DMS79 treated with DMSO at 0.1 percent for 48 hours (cell line): ENCODE data around the gene TMOD3.
"Not testable (repeated sequence)": the region's sequence is repeated elsewhere in the genome, so short reads cannot be mapped to it uniquely, and the experiment has no call there.

Experiments used
- DNase-seq: peaks from one replicate; lab custom pipeline; 2025; lab: John Stamatoyannopoulos, UW

The TMOD3 gene

DNA sequence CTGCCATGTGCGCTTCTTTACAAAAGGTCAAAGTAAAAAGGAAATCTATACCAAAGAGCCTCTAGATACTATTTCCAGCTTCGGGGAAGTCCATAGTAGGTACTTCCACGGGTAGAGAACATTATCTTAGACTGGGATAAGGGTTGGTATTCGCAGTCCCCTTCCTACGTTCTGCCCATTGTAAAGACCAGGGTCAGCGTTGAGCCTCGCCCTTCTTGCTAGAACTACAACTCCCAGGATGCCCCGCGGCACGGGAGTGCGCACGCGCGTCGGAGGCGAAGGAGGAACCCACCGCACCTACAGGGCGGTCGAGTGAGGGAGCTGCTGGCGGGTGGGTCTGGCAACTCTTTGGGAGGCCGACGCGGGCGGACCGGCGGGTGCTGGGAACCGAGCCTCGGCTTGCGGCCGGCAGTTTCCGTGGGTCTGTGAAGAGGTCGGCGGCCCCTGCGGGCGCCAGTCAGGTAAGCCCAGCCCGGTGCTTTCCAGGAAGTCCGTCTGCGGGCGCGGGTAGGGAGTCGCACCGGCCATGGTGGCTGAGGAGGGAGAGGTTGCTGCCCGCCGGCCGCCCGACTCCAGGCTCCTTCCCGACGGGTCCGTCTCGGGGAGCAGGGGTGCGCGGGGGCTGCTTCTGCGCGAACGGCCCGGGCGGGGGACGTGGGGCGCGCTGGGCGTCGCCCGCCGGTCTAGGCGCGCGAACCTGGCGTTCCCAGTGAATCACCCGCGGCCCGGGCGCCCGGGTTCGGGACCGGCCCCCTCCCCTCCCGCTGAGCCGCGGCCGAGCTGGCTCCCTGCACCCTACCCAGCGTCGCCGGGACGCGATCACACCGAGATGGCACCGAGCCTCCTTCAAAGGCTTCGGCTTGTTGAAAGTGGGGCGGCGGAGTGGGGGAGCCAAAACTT is at the start of gene TMOD3:
TSS of gene TMOD3 (plus strand) at position 278 of the 900 bp plus-strand sequence. CDS start 33,232 bp downstream, outside the sequence.
- peak; percentile 31 for DNase-seq

DNA sequence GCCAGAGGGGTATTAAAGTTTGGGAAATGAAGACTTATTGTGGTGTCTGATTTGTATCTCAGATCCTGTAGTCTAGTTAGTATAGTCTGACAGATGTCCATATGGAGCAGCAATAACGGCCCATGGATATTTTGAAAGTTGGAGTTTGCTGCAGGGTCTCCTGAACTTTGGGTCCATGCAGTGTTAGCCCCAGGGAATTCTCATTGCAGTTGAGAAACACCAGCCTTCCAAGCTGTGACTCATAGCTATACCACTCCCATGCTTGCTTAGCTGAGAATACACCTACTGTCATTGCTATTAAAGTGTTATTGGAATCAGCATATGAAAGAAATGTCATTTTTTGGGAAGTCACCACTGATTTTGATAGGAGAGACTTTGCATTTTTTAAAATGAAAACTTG is 48.8 kb upstream of the TMOD3 start:
- no peak for DNase-seq

DNA sequence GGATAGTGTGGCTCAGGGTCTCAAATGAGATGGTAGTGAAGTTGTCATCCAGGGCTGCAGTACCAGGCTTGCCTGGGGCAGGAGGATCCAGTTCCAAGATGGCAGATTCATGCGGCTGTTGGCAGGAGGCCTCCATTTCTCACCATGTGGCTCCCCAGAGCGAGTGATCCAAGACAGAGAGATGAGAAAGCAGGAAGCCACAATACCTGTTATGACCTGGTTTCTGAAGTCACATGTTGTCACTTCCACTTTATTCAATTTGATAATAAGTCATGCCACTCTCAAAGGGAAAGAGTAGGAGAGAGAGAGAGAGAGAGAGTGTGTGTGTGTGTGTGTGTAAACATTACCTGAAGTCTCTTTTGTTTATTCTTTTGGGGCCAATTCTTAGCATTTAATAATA is 47.9 kb upstream of the TMOD3 start:
- DNase-seq: no peak

DNA sequence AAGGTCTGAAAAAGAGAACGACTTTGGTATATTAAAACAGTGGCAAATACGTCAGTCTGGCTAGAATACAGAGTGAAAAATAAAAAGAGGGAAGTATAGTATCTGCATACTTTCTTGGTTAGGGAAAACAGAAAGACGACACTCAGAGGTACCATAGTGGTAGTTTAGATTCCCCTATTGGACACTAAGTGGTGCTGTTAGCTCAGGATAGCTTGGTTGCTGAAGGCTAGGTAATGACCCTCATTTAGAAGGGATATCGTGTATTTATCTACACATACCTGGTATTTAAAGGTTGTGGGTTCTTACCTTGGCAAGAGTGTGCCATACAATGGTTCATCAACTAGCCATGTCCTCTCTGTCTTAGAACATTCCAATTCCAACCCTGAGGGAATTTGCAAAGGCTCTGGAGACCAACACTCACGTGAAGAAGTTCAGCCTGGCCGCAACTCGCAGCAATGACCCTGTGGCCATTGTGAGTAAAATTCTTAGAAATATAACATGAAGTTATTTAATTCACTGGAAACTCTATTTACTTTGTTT is 47.0 kb upstream of the TMOD3 start:
- DNase-seq: no peak

DNA sequence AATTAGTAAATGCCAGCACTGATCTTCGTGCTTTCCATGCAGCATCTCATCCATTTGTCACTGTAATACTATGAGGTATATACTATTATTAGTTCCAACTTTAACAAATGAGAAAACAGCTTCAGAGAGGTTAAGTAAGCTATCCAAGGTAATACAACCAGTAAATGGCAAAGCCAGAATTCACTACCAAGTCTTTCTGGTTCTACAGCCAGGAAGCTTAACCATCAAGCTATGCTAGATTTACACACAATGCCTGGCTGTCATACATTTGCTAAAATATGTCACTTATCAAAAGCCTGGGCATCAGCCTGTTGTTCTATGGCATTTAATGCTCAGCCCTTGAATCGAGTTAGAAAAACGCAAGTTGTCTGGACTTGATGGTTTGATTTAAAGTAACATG is 45.5 kb upstream of the TMOD3 start:
- DNase-seq: no peak

DNA sequence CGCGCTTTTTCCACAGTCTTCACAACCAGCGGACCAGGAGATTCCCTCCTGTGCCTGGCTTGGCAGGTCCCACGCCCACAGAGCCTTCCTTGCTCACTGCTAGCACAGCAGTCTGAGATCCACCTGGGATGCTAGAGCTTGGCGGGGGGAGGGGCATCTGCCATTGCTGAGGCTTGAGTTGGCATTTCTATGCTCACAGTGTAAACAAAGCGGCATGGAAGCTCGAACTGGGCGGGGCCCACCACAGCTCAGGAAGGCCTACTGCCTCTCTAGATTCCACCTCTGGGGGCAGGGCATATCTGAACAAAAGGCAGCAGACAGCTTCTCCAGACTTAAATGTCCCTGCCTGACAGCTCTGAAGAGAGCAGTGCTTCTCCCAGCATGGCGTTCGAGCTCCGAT is 42.3 kb upstream of the TMOD3 start:
- DNase-seq: not testable (repeated sequence)

DNA sequence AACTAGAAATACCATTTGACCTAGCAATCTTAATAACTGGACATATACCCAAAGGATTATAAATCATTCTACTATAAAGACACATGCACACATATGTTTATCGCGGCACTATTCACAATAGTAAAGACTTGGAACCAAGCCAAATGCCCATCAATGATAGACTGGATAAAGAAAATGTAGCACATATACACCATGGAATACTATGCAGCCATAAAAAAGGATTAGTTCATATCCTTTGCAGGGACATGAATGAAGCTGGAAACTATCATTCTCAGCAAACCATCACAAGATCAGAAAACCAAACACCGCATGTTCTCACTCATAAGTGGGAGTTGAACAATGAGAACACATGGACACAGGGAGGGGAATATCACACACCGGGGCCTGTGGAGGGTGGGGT is 37.0 kb upstream of the TMOD3 start:
- not testable (repeated sequence) for DNase-seq

DNA sequence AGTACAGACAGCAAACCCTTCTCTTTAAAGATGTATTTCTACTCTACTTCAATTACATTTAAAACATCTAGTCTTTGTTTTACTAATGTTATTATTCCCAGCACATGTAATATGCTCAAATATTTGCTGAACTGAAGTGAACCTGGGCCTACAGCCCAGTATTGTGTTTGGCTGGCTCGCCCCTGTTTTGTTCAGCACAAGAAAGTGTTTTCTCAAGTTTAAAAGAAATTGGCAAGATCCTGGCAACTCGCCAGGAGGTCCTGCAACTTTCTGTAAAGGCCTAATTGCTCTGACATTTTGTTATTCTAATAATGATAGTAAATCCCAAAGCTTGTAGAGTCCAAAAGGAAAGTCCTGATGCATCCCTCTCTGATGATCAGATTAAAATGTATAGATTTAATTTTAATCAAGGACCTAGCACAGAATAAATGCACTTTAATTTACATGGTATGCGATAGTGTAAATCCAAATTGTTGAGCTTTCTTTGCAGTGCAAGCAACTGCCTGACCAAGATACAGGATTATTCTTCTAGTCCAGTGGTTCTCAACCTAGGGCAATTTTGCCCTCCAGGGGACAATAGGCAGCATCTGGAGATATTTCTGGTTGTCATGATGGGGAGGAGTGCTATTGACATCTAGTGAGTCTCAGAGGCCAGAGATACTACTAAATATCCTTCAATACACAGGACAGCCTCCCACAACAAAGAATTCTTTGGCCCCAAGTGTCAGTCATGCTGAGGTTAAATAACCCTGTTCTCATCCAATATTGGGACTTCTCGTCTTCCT is 35.7 kb upstream of the TMOD3 start:
- peak; percentile 6 for DNase-seq

DNA sequence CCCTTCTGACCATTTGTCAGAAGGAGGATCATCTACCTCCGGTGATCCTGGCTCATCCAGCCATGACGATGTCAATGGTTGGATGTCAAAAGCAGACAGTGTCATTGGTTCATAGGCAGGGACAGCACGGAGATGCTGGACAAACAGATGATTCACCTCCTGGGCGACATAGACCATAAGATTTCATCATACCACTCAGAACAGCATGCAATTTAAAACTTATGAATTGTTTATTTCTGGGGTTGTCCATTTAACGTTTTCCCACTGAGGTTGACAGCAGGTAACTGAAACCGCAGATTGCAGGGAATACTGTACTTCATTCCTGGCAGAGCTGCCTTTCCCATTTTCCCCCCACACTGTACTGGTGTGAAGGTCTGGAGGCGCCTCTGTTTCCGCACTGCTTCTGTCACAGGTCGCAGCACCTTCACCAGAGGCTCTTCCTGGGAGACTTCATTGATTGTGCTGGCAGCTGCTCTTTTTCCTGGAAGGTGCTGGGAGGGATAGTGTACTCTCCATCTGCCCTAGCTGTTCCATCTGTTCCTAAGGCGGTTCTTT is 32.5 kb upstream of the TMOD3 start:
- no peak for DNase-seq

DNA sequence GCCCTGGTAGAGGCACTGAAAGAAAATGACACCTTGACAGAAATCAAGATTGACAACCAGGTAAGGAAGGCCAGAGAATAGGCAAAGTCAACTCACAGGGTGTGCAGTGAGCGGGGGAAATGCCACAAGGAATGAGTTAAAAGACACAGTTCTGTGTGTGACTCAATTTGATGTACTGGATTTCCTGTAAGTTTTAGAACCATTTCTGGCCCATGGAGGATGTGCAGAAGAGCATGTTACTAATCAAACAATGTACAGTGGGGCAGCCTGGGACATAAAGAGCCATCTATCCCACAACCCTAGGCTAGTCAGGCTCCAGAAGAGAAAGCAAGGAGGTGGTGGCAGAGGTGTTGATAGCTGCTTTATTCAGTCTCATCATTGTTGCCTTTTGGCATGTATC is 31.2 kb upstream of the TMOD3 start:
- DNase-seq: no peak

DNA sequence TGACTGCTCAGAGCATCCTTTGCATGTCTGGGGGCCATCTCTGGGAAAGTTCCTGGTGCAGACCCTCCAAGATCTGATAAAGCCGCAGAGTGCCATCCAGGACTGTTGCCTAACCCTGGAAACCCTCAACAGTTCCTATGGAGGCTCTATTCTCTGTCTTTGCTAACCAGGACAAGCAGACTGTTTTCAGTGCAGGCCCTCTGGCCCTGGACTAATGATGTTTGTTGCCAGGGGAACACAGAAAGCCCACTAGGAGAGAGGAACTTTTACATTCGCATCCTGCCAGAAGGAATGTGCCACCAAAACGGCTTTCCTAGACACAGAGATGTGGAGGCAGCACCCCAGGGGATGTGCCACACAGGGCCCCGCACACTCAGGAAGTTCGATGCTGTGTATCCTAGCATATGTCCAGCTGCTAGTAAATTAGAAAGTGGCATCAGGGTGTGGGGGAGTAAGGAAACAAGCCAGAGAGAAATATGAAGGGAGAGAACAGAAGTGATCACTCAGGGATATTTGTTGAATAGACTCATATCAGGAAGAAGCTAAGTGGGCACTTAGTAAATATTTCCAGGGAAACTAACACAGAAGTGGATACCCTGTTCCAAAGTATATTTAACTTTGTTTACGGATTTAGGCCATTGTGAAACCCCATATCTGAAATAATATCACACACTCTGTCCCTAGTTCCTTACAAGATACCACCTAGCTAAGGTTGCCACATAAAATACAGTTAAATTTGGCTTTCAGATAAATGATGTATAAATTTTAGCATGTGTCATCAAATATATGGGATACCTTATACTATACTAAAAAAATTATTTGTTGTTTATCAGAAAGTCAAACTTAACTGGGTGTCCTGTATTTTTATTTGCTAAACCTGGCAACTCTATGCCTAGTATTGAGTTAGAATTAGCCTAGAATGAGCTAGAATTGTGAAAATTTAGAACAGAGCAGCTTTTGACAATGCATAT is 29.9 kb upstream of the TMOD3 start:
- DNase-seq: no peak

DNA sequence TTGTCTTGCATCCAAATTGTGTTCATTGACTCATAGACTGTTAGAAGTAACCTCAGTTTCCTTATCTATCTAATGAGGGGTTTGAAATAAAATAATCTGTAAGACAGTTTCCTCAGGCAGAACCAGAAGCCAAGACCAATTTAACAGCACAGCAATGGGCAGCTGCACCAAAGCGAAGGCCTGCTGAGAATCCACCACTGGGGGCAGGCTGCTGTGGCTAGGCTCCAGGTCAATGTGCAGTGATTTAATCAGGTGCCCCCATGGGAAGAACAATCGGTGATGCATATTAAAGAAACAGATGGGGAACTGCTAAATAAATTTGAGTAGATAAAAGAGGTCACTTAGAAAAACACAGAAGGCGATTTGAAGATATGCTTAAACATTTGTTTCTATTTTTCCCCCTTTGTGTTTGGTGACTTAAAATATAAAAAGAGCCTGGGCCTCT is 28.0 kb upstream of the TMOD3 start:
- DNase-seq: no peak

DNA sequence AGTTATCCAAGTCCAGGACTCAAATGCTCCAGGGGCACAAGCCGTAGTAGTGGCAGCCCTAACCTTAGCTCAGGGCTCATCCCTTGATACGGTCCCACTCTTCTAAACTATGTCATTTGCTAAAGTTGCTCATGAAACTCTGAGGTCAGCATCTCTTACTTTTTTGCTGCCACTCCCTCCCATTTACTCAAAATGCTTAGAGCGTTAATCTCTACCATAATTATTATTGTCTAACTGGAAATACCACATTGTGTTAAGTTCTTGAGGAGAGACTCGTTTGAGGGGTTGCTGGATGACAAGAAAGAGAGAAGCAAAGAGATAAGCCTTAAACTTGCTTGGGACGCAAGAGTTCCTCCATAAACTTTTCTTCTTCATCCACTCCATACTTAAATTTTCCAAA is 26.9 kb upstream of the TMOD3 start:
- DNase-seq: no peak

DNA sequence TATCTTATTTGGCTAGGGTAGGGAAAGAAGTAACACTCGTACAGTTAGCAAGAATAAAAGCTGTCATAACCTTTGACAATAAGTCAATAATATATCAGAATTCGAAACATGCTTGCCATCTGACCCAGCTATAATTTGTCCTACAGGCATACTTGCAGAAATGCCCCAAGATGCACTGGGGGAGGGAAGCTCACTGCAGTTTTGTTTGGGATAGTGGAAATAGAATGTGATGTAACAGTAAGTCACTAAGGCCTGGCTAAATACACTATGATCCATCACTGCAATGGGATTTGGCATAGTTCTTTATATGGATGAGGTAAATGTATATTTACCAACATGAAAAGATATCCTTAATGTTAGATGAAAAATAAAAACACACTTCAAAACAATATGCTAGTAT is 25.5 kb upstream of the TMOD3 start:
- no peak for DNase-seq

DNA sequence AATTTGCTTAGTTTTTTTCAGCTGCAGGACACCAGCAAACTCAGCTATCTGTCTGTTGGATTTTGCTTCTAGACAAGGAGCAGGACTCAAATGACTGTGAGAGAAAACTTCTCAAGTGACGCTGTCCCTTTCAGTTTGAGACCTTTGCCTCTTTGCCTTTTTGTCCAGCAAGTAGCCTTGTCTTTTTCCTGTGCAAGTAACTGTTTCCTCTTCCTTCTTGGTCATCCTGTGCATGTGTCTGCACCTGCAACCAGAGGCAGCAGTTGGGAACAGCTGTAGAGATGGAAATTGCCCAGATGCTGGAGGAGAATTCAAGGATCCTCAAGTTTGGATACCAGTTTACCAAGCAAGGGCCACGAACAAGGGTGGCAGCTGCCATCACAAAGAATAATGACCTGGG is 23.3 kb upstream of the TMOD3 start:
- DNase-seq: no peak

DNA sequence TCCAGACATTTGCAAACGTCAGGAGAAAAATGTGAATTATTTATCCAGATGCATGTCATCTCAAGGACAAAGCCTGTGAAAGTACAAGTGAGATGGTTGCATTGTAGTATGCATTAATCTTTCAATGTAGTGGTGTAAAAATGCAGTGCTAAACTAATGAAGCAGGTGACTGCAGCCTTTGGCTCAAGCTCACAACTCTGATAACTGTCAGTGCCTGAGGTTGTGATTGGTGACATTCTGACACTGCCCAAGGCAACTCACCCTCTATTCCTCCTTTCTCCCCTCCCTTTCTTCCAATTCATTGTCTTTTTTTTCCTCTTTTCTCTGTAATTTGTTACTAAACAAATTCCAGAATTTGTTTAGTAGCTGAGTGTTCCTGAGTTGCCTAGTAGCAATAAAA is 20.0 kb upstream of the TMOD3 start:
- no peak for DNase-seq

DNA sequence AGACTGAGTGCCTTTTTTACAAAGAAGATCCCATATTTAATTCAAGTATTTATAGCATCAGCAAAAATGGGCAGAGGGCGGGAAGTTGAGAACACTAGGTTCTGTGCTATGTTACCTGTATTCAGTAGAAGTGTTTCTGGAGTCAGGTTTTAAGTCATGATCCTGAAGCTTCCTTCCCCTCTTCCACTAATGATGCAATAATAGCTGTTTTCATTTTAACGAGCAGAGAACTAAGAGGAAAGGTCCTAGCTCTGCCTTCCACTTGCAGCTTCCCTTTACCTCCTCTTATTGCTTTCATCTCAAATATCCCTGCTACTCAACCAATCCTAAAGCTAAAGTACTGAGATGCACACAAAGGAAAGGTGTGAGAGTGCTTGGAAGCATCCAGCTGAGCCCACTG is 16.9 kb upstream of the TMOD3 start:
- no peak for DNase-seq

DNA sequence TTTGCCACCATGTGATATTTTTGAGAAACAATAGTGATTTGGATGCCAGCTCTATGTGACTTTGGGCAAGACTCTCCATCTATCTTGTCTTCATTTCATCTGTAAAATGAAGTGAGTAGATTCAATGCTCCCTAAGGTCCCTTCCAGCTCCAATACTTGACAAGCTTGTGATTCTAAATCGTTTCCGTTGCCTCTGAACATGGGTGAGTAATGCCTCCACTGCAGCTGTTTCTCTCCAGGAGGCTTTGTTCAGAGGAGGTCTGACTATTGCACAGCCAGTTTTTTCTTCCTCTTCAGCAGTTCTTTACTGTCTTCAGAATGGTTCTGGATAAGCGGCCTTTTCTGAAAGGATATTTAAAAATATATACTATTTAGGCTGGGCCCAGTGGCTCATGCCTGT is 14.8 kb upstream of the TMOD3 start:
- no peak for DNase-seq

DNA sequence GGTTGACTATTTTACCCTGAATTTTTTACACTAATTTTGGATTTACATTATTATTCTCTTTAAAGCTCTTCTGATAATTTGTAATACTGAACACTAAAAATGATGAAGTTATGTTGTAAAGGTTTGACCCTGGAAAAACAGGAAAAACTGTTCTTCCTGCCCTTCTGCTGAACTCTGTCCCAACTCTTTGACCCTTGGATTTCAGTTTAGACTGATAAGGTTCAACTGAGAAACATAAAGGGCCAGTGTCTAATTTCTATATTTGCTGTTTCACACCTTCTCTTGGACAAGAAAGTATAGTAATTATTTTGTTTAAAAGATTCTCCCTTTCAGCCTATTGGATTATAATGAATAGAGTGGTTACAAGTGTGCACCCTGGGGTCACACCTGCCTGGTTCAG is 12.8 kb upstream of the TMOD3 start:
- no peak for DNase-seq

DNA sequence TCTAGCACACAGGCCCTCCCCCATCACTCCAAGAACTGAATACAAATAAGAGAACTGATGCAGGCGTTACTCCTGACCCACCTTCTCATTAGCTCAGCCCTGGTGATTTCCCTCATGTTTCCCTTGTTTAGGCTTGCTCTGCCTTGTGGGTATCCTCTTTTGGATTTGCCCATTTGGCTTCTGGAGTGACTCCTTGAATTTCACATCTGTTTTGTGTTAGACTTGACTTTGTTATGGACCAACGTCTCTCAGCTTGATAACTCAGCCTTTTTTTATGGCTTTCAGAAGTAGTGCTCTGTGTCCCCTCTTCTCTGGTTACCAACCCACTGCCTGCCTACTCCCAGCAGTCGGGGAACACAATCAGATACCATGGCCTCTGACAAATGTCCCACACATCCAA is 11.3 kb upstream of the TMOD3 start:
- no peak for DNase-seq

DNA sequence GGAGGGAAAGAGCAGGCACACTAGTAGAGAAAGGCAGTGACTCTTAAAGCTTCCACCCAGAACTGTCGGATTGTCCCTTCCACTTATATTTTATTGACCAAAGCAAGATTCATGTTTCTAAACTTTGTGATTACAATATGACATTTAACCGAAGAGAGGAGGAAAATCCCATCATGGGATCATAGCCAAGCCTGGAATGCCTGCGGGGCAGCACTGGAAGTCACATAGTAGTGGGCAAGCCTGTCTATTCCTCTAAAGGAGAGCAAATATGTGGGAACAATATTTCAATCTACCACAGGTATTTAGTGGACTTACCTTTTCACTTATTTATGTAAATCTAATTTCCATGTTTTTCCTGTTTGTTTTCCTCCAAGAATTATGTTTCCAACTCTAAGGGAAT is 3.8 kb upstream of the TMOD3 start:
- DNase-seq: no peak
